Measurements from ENCODE around the gene FYN. TPM values are rescaled to one million over a fixed set of nuclear protein-coding genes. Genes with fewer than 3 reads are reported as not detected.

The FYN gene
- total and polyA plus RNA-seq, 9 of the 15 experiments (the other 6 are each of a cell fraction or from before 2014, with no cell fraction given) = 2.9 to 22.1 (median 11.4) TPM

- H3K4me3 ChIP-seq = no peak overlapping the region
- H3K9ac ChIP-seq (ENCODE audit: insufficient read depth in 1 of 2, low read depth in 2 of 2, low read length in 2 of 2) = no peak overlapping the region
- peaks cover 6 to 30% of the 10 kb centered on the region in 2 experiments; a peak in 4 of 5 replicates for H3K4me1 ChIP-seq (replicated peaks in 1 of 2; ENCODE audit: control insufficient read depth in 2 of 2, insufficient read depth in 2 of 2, low read length in 2 of 2)
- no peaks in the 10 kb centered on the region for H3K79me2 ChIP-seq (ENCODE audit: control insufficient read depth, insufficient read depth, low read length)
- CTCF ChIA-PET (ENCODE audit: low intra/inter-chr PET ratio) = no interaction called here
- TF ChIP-seq PATZ1 (CRISPR knock-in tag; IDR thresholded peaks at IDR 0.05; ENCODE audit: borderline replicate concordance) (no peak), ZNF655 (CRISPR knock-in tag; IDR thresholded peaks at IDR 0.05) (no peak), ZNF586 (CRISPR knock-in tag; conservative IDR thresholded peaks at IDR 0.05) (no peak), STAT5B (CRISPR knock-in tag; IDR thresholded peaks at IDR 0.05) (no peak), DIDO1 (tag; IDR thresholded peaks at IDR 0.05; ENCODE audit: low read depth) (no peak), KHSRP (IDR thresholded peaks at IDR 0.05) (no peak), ZNF583 (CRISPR knock-in tag; IDR thresholded peaks at IDR 0.05) (no peak), JUN (IDR thresholded peaks at IDR 0.05; ENCODE audit: borderline replicate concordance, low read depth, low read length) (no peak), JUN (CRISPR knock-in tag; IDR thresholded peaks at IDR 0.05; ENCODE audit: borderline replicate concordance) (no peak), ZNF778 (CRISPR knock-in tag; IDR thresholded peaks at IDR 0.05) (no peak)
- TF ChIP-seq, protein P1, sequence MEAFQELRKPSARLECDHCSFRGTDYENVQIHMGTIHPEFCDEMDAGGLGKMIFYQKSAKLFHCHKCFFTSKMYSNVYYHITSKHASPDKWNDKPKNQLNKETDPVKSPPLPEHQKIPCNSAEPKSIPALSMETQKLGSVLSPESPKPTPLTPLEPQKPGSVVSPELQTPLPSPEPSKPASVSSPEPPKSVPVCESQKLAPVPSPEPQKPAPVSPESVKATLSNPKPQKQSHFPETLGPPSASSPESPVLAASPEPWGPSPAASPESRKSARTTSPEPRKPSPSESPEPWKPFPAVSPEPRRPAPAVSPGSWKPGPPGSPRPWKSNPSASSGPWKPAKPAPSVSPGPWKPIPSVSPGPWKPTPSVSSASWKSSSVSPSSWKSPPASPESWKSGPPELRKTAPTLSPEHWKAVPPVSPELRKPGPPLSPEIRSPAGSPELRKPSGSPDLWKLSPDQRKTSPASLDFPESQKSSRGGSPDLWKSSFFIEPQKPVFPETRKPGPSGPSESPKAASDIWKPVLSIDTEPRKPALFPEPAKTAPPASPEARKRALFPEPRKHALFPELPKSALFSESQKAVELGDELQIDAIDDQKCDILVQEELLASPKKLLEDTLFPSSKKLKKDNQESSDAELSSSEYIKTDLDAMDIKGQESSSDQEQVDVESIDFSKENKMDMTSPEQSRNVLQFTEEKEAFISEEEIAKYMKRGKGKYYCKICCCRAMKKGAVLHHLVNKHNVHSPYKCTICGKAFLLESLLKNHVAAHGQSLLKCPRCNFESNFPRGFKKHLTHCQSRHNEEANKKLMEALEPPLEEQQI (IDR thresholded peaks at IDR 0.05) = no peak
- TF ChIP-seq, protein P2, sequence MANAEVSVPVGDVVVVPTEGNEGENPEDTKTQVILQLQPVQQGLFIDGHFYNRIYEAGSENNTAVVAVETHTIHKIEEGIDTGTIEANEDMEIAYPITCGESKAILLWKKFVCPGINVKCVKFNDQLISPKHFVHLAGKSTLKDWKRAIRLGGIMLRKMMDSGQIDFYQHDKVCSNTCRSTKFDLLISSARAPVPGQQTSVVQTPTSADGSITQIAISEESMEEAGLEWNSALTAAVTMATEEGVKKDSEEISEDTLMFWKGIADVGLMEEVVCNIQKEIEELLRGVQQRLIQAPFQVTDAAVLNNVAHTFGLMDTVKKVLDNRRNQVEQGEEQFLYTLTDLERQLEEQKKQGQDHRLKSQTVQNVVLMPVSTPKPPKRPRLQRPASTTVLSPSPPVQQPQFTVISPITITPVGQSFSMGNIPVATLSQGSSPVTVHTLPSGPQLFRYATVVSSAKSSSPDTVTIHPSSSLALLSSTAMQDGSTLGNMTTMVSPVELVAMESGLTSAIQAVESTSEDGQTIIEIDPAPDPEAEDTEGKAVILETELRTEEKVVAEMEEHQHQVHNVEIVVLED (CRISPR knock-in tag; IDR thresholded peaks at IDR 0.05) = no peak
- no peaks in the 10 kb centered on the region for H3K9me3 ChIP-seq (replicated peaks; ENCODE audit: control insufficient read depth, insufficient read depth, low read depth, low read length)
- intact Hi-C loops (cut with micrococcal nuclease) (no loop called here), in situ Hi-C loops (cut with MboI) (no loop called here)
- no peak overlapping the region for H3K4me2 ChIP-seq (ENCODE audit: insufficient read depth, low read length)
- DNase-seq (ENCODE audit: extremely low read depth in 1 of 4, low spot score in 3 of 4) (no peak), FAIRE-seq (no peak), ATAC-seq (no peak)
- no peaks in the 10 kb centered on the region for H3K9me1 ChIP-seq (ENCODE audit: control insufficient read depth, insufficient read depth, low read length)
- H2AFZ ChIP-seq (ENCODE audit: low read depth, low read length) = no peak overlapping the region
- no peaks in the 10 kb centered on the region for H3K36me3 ChIP-seq (ENCODE audit: control insufficient read depth, insufficient read depth, low read length)
- no peaks in the 10 kb centered on the region for H4K20me1 ChIP-seq (replicated peaks; ENCODE audit: control insufficient read depth, insufficient read depth, low read length)
- POLR2A ChIA-PET = no interaction called here
- WGBS (ENCODE audit: insufficient coverage, low coverage, missing lambda C conversion rate) = 14% methylated on average over 5 of the region's 5 CpGs
- BruUV-seq (replicated peaks) = no TSS peak
- H3K27ac ChIP-seq (ENCODE audit: extremely low read depth, low read depth, low read length) = no peak overlapping the region
- H3K27me3 ChIP-seq (ENCODE audit: control insufficient read depth in 2 of 2, insufficient read depth in 2 of 2, low read length in 2 of 2) = 0 out of 5 replicates have a peak, but pooled peaks cover 0 to 4% of the 10 kb centered on the region in 2 experiments
Measured at GRCh38 chr6:111838749-111839484, 34.3 kb downstream of the FYN start.

All from K562 (cell line).